CD4-positive, alpha-beta T cell treated with Interleukin-15 for 4 hours (primary cell): ENCODE results near the gene TRMT6.

Experiments
- DNase-seq: peaks from one replicate; pipeline ENCODE4 v3.0.0-alpha.2; 2020; ENCODE audit warnings: low spot score

Gene TRMT6, protein sequence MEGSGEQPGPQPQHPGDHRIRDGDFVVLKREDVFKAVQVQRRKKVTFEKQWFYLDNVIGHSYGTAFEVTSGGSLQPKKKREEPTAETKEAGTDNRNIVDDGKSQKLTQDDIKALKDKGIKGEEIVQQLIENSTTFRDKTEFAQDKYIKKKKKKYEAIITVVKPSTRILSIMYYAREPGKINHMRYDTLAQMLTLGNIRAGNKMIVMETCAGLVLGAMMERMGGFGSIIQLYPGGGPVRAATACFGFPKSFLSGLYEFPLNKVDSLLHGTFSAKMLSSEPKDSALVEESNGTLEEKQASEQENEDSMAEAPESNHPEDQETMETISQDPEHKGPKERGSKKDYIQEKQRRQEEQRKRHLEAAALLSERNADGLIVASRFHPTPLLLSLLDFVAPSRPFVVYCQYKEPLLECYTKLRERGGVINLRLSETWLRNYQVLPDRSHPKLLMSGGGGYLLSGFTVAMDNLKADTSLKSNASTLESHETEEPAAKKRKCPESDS

GRCh38 chr20:5950271-5951031 lies at the start of gene TRMT6, which contains the start of gene MCM8:
TRMT6 (minus strand) TSS chr20:5950533; CDS start chr20:5950405, 128 bp downstream.
MCM8 (plus strand) TSS chr20:5950652; CDS start chr20:5952016, 1,364 bp downstream.
- DNase-seq: peak; percentile 93

DNA sequence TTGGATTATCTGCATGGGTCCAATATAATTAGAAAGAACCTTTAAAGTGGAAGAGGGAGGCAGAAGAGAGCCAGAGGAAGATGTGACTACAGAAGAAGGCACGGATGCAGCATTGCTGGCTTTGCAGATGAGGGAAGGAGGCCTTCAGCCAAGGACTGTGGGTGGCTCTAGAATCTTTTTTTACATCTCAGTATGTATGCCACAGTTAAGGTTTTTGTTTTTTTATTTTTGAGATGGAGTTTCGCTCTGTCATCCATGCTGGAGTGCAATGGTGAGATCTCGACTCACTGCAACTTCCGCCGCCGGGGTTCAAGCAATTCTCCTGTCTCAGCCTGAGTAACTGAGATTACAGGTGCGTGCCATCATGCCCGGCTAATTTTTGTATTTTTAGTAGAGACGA lies 49.5 kb upstream of the TRMT6 start:
- no peak for DNase-seq

DNA sequence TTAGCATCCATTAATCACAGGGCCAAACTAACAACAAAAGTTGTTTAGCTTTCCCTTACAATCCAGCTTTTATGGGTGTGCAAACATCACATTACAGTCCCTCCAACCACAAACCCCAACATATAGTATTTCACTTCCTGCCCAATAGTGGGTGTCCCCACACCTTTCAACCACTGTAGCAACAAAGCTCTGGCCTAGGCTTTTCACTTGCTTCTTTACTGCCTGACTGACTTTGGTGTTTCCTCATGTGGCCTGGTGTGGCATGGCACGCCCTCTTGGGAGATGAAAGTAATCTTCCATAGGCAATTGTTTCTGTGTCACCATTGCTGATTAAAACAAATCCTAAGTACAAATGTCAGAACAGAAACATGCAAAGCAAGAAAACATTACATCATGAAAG lies 46.4 kb upstream of the TRMT6 start:
- peak; percentile 59 for DNase-seq

GRCh38 chr20:5991623-5992441 lies 41.5 kb upstream of the TRMT6 start:
- DNase-seq: no peak

DNA sequence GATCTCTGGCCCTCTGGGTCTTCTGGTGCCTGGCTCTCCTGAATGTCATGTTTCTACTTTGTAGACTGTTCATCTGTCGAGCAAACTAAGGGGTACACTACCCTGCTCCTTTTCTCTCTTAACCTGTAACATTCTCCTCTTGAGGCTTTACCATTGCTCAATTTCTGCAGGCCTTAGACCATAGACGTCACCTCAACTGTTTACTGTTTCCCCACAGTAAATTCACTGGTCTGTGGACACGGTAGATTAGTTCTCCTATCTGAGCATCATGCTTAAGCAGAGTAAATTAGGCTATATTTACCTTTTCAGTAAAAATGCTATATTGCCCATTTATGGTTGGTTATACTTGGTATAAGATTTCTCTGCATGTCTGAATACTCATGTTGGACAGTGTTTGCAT lies 40.6 kb upstream of the TRMT6 start:
- no peak for DNase-seq

DNA sequence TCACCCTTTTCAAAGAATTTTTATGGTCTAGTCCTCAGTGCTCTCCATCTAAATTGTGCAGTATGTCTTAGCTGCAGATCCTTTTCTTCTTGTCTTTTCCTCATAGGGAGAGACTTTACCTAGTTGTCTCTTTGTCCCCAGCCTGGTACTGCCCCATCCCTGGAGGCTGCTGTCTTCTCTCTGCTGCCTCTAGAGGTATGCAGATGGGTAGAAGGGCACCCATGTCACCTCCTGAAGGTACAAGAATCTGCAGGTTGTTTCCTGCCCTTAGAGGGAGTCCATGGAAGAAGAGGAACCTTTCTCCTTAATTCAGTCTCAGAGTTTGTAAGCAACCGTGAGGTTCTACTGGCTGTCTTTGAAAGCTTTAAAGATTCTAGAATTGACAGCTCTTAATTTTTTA lies 39.2 kb upstream of the TRMT6 start:
- DNase-seq: no peak

GRCh38 chr20:5987383-5987782 lies 37.0 kb upstream of the TRMT6 start:
- no peak for DNase-seq

GRCh38 chr20:5980720-5981538 lies 30.6 kb upstream of the TRMT6 start:
- no peak for DNase-seq

DNA sequence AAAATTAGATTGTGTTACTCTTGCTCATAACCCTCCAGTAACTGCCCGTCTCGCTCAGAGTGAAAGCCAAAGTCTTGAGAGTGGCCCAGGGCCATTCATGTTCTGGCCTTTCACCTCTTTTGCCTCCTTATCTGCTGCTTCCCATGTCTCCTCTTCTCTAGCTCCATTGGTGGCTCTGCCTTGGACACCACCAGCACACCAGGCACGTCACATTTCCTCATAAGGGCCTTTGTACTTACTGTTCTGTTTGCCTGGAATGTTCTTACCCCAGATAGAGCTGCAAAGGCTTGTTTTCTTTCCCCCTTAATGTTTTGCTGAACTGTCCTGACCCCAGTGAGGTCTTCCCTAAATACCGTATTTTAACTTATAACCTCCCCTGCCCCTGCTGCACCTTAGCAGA lies 29.5 kb upstream of the TRMT6 start:
- no peak for DNase-seq

- DNase-seq: no peak
These were observed 27.6 kb upstream of the TRMT6 start for GRCh38 chr20:5977975-5978374.

GRCh38 chr20:5977223-5977622 lies 26.9 kb upstream of the TRMT6 start:
- no peak for DNase-seq

DNA sequence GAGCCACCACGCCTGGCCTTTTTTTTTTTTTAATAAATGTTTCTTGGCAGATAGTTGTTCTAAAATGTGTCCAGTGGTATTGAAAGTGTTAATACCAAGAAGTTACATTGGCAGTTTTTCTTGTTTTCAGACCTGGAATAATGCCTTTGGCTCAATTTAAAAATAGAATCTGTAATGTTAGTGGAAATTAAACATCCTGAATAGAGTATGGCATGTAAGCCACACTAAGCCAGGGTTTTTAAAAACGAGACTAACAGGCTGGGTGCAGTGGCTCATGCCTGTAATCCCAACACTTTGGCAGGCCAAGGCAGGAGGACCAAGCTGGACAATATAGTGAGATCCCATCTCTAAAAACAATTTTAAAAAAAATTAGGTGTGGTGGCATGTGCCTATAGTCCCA lies 25.4 kb upstream of the TRMT6 start:
- DNase-seq: no peak

DNA sequence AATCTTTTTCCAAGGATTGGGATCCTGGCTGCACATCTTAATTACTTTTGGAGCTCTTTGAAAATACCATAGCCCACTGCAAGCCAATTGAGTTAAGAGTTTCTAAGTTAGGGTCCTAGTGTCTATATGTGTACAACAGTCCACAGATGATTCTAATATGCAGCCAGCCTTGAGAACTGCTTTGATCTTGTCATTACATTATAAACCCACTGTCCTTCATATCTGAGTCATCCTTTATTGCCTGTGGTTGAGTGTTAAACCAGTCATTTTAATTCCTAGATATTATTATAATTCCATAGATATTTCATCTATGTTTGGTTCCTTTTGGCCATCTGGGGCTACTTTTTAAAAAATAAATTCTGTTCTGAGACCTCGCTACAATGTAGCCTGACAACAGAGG lies 24.2 kb upstream of the TRMT6 start:
- no peak for DNase-seq

- no peak for DNase-seq
These were observed 23.6 kb upstream of the TRMT6 start for GRCh38 chr20:5973971-5974370.

GRCh38 chr20:5973172-5973571 lies 22.8 kb upstream of the TRMT6 start:
- DNase-seq: no peak

DNA sequence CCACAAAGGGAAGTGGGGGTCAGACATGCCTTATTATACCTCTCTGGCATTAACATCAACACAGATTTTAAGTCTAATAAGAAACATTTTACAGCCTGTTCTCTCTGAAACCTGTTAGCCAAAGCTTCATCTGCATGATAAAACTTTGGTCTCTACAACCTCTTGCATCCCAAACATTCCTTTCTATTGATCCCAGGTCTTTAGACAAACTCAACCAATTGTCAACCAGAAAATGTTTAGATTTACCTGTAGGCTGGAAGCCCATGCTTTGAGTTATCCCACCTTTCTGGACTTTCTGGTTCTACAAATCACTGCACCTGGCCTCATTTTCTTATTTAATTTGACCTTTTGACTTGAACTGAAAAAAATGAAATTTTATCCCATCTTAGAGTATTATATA lies 20.9 kb upstream of the TRMT6 start:
- no peak for DNase-seq

DNA sequence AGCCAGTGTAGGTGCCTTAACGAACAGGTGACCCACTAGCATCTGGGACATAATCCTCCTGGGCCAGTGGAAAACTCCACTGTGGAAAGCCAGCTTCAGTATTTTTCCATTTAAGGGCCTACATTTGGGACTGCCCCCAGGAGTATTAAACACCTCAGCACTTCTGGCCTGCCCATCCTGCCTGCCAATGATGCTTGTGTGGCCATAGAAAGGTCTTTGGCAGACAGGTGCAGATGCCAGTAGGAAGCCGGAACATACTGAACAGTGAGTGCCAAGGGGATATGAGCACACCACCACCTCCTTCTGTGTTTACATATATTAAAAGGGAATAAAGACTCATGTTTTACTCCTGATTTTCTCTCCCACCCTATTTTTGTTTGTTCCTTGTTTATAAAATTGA lies 20.0 kb upstream of the TRMT6 start:
- no peak for DNase-seq

GRCh38 chr20:5969940-5970339 lies 19.6 kb upstream of the TRMT6 start:
- no peak for DNase-seq

DNA sequence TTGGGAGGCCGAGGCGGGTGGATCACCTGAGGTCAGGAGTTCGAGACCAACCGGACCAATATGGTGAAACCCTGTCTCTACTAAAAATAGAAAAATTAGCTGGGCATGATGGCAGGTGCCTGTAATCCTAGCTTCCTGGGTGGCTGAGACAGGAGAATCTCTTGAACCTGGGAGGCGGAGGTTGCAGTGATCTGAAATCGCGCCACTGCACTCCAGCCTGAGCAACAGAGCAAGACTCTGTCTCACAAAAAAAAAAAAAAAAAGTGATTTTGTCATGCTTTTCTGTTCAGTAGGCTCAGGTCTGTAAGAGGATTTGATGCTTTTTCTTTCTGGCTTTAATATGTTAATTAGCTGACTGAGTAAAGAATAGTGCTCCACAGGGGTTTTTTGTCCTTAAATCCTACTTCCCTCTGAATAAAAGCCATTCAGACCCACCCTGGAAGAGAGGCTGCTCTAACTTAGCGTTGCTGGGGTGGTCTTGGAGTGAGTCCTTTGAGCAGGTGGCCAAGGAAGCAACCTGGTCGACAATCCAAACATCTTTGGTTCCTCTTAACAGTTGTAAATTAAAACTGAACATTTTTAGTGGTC lies 19.1 kb upstream of the TRMT6 start:
- no peak for DNase-seq

GRCh38 chr20:5968462-5968861 lies 18.1 kb upstream of the TRMT6 start:
- no peak for DNase-seq

GRCh38 chr20:5967469-5967868 lies 17.1 kb upstream of the TRMT6 start:
- DNase-seq: no peak
